D721Med (cell line): ENCODE measurements around the gene PNPLA7.

Source experiments
- DNase-seq: peaks from one replicate; pipeline ENCODE4 v3.0.0; 2011; ENCODE audit warnings: low spot score; ENCODE audit not compliant: insufficient read length
- FAIRE-seq: peaks from 2 replicates; lab custom pipeline; 2011; peaks lifted over from hg19 to GRCh38; lab: Jason Lieb, UNC
- CTCF ChIP-seq: IDR thresholded peaks from 2 replicates; pipeline ENCODE4 v1.5.1; 2012; ENCODE audit warnings: mild to moderate bottlenecking, control low read depth; ENCODE audit not compliant: insufficient read depth; ENCODE audit errors: missing control alignments

Gene PNPLA7

DNA sequence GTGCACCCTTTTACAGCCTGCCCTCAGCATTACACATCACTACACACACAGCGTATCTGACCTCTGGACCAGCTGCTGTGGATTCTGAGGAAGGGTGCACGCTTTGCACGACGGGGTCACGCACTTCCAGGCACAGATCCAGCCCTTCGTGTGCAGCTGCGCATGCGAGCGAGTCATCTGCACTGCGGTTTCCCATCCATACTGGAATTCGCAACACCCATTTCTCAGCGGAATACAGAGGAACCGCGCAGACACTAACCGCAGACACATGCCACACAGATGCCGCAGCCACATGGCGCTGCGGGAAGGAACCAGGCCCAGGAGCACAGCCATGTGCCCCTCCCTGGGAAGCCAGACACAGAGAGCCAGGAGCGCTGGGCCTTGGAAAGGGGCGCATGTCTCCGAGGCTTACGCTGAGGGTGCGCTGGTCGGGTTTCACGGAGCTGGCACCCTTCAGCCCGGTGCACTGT is 43.5 kb downstream of the PNPLA7 start:
- no peak for TF ChIP-seq CTCF
- DNase-seq (no peak), FAIRE-seq (no peak)

DNA sequence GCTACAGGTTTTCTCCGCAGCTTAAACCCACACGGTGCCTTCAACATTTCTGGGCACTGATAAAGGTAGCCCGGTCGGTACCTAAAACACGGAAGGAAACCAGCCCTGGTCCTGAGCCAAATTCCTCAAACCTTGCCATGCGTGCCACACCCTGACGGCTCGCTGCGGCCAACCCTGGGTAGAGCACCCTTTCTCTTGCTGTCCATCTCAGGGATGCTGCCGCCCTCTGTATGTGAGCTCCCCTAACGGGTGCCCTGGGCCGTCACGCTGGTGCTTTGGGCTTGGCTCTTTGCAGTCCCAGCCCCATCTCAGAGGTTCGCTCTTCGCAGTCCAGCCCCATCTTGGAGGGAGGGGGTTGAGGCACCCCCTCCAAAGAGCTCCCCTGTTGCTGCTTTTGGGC is 43.9 kb downstream of the PNPLA7 start:
- TF ChIP-seq CTCF, result no peak
- DNase-seq, result no peak

DNA sequence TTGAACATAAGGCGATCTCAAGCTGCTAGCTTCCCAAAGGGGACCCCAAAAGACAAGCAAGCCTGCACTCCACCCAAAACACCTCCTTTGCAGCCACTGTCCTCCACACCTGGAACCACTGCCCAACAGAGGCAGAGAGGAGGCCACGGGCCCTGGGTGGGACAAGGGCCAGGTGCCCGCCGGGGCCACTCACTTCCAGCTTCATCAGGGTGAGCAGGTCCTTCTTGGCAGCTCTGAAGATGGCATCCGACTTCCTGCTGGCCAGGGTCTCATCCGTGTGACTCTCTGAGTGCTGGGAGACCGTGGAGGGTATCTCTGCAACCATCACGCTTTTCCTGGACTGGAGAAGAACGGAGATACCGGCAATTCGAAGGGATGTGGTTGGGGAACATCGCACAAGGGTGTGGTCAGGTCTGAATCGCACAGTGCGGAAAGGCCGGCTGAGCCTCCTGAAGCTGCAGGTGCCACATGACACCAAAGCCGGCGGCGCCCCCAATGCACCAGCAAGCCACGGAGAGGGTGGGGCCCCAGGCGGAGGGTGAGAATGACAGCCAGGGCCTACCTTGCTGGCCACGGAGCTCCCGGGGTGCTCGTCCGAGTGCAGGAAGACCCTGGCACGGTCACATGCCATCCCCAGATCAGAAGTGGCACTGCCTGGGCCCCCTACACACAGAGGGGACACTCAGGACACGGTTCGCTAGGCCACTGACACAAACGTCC is 44.6 kb downstream of the PNPLA7 start:
- FAIRE-seq, result no peak
- no peak for TF ChIP-seq CTCF

More for the DNA sequence above, 43.9 kb downstream of the PNPLA7 start:
- no peak for FAIRE-seq

DNA sequence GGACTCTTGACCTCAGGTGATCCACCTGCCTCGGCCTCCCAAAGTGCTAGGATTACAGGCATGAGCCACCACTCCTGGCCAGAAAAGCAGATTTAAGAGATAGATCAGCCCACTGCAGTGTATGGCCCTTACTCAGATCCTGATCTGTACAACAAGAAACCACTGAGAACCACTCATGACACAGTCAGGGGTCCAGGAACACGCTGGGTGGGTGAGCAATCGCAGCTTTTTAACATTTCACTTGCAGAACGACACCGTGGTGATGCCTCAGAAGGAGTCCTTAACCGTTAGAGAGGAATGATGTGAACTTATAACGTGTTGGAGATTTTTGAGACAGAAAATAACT is 45.8 kb downstream of the PNPLA7 start:
- DNase-seq (no peak), FAIRE-seq (no peak)
- TF ChIP-seq CTCF, result no peak

More for the DNA sequence above, 44.6 kb downstream of the PNPLA7 start:
- no peak for DNase-seq

DNA sequence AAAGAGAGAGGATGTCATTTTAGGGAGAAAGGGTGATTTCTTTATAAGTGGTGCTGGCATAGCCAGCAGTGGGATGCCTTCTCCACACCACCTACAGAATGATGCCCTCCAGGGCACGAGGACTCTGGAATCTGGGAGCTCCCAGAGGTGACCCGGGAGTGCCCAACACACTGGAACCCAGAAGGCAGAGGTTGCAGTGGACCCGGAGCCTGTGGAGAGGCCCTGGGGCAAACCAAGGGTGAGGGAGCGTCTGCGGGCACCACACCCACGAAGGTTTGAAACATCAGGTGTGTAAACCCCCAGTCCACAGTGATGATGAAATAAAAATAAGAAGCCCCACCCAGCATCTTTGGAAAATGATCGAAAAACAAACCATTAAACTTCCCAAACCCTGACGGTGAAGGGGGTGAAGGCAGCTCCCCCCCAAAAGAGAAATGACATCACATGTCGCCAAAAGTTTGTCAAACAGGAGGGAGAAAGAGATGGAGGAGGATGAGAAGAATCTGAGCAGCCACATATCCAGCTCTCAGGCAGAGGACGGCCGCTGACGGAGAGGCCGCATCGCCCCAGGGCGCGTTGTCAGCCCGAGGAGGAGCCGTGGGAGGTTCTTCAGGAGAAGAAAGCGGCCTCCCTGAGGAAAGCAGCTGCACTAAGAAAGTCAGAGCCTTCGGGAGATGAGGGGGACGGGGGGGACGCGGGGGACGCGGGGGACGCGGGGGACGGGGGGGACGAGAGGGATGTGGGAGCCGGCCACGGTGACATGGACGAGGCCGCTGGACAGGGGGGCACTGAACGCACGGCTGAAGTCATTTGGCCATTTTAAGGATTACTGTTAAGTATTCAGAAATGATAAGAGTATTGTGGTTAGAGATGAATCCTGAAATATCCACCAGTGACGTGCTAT is 47.9 kb downstream of the PNPLA7 start:
- TF ChIP-seq CTCF, result no peak
- FAIRE-seq, result no peak

DNA sequence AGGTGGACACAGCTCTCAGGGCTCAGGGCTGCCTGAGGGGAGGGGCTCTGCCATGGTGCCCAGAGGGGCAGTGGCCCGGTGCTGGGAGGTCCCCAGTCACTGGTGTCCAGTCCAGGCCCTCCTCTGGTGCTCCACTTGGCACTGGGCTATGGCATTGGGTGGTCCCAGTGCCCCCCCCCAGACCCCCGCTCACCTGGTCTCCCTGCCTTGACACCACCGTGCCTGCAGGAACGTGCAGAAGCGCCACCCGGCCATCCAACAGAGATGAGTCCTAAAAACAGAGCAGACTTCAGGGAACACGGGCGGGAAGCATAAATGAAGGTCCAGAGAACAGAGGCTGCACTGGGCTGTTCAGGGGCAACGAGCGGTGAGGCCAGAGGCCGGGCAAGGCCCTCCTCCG is 48.7 kb downstream of the PNPLA7 start:
- TF ChIP-seq CTCF, result no peak
- FAIRE-seq (no peak), DNase-seq (no peak)

More for the DNA sequence above, 47.9 kb downstream of the PNPLA7 start:
- no peak for DNase-seq
